Upper lobe of right lung (tissue), 1 donor: Measurements from ENCODE around the gene INTS1. TPM values are rescaled to one million over a fixed set of nuclear protein-coding genes. Genes with fewer than 3 reads are reported as not detected.

Experiments
- ATAC-seq: fragments of 200-7000 bp; cut with Tn5 transposase; one replicate; pipeline ENCODE4 v1.9.1; 2020; ENCODE audit warnings: mild to moderate bottlenecking, moderate library complexity
- DNase-seq: peaks from one replicate; pipeline ENCODE4 v3.0.0-alpha.2; 2020
- H3K27ac ChIP-seq: fragments of 200-600 bp; one replicate; pipeline ENCODE4 v1.8.0; 2022
- H3K27me3 ChIP-seq: fragments of 200-600 bp; one replicate; pipeline ENCODE4 v1.8.0; 2022; ENCODE audit warnings: mild to moderate bottlenecking
- H3K36me3 ChIP-seq: fragments of 200-600 bp; one replicate; pipeline ENCODE4 v1.8.0; 2022
- H3K4me1 ChIP-seq: fragments of 200-600 bp; one replicate; pipeline ENCODE4 v1.8.0; 2022
- H3K4me3 ChIP-seq: fragments of 200-600 bp; one replicate; pipeline ENCODE4 v1.8.0; 2022; ENCODE audit warnings: mild to moderate bottlenecking
- H3K9me3 ChIP-seq: fragments of 200-600 bp; one replicate; pipeline ENCODE4 v1.8.0; 2022
- CTCF ChIP-seq: fragments of 200-600 bp; IDR thresholded peaks from one replicate; pipeline ENCODE4 v1.8.0; 2022; ENCODE audit warnings: antibody characterized with exemption
- intact Hi-C: fragments of 100-400 bp; cut with DNase I; formaldehyde crosslinking; loops from one replicate; pipeline ENCODE4 v1.11.0; 2022
- total RNA-seq: library from RNA; stranded (reverse); fragmentation: NEBNext Ultra II Directional; extraction: Animal tissue kit (Norgen Biotek cat#: 25700); gene quantifications from one replicate; pipeline ENCODE4 v1.2.1, GENCODE V29; 2021
- donor health status: DM: no; HTN: yes; CAD: no; lungs with severe emphysema.

The INTS1 gene
- total RNA-seq, 1 donor from 2014 or later, result 49.2 TPM

- Histone ChIP-seq H3K27me3 (no peaks in the 10 kb centered on the region), H3K4me1 (peaks cover 44% of the 10 kb centered on the region), H3K27ac (peak overlapping the region; percentile 83), H3K4me3 (peak overlapping the region; percentile 41), H3K36me3 (no peaks in the 10 kb centered on the region), H3K9me3 (no peaks in the 10 kb centered on the region)
- DNase-seq (peak; percentile 93), ATAC-seq (peak; percentile 58)
- TF ChIP-seq CTCF, result no peak
- intact Hi-C loops, result no loop called here
These were observed 48.8 kb downstream of the INTS1 start for GRCh38 chr7:1455241-1455939.

- TF ChIP-seq CTCF, result no peak
- H3K36me3 ChIP-seq, result peaks cover 5% of the 10 kb centered on the region
- H3K27me3 ChIP-seq, result no peaks in the 10 kb centered on the region
- DNase-seq, result no peak
- H3K9me3 ChIP-seq, result no peaks in the 10 kb centered on the region
- peak overlapping the region; percentile 83 for H3K27ac ChIP-seq
- intact Hi-C loops, result no loop called here
- H3K4me3 ChIP-seq, result peak overlapping the region; percentile 41
- peaks cover 43% of the 10 kb centered on the region for H3K4me1 ChIP-seq
- ATAC-seq, result no peak
These were observed 49.6 kb downstream of the INTS1 start for GRCh38 chr7:1454542-1454941.

GRCh38 chr7:1452205-1452604 is 52.0 kb downstream of the INTS1 start:
- Histone ChIP-seq H3K4me3 (no peak overlapping the region), H3K4me1 (peaks cover 25% of the 10 kb centered on the region), H3K27me3 (no peaks in the 10 kb centered on the region), H3K9me3 (no peaks in the 10 kb centered on the region), H3K36me3 (peaks cover 8% of the 10 kb centered on the region), H3K27ac (no peak overlapping the region)
- DNase-seq (no peak), ATAC-seq (no peak)
- intact Hi-C loops, result no loop called here
- no peak for TF ChIP-seq CTCF

GRCh38 chr7:1450987-1451386 is 53.2 kb downstream of the INTS1 start:
- DNase-seq (no peak), ATAC-seq (no peak)
- H3K9me3 ChIP-seq, result no peaks in the 10 kb centered on the region
- intact Hi-C loops, result no loop called here
- TF ChIP-seq CTCF, result no peak
- H3K36me3 ChIP-seq, result peaks cover 8% of the 10 kb centered on the region
- peaks cover 13% of the 10 kb centered on the region for H3K4me1 ChIP-seq
- no peak overlapping the region for H3K4me3 ChIP-seq
- H3K27ac ChIP-seq, result no peak overlapping the region
- H3K27me3 ChIP-seq, result no peaks in the 10 kb centered on the region

GRCh38 chr7:1450431-1450830 is 53.8 kb downstream of the INTS1 start:
- DNase-seq, result no peak
- Histone ChIP-seq H3K36me3 (peaks cover 8% of the 10 kb centered on the region), H3K4me1 (peaks cover 8% of the 10 kb centered on the region), H3K4me3 (no peak overlapping the region), H3K27me3 (no peaks in the 10 kb centered on the region), H3K27ac (no peak overlapping the region), H3K9me3 (no peaks in the 10 kb centered on the region)
- ATAC-seq, result no peak
- intact Hi-C loops, result no loop called here
- TF ChIP-seq CTCF, result no peak

GRCh38 chr7:1449951-1450350 is 54.2 kb downstream of the INTS1 start:
- no peak for TF ChIP-seq CTCF
- ATAC-seq (no peak), DNase-seq (no peak)
- intact Hi-C loops, result no loop called here
- no peak overlapping the region for H3K4me3 ChIP-seq
- no peaks in the 10 kb centered on the region for H3K9me3 ChIP-seq
- no peaks in the 10 kb centered on the region for H3K27me3 ChIP-seq
- peaks cover 8% of the 10 kb centered on the region for H3K36me3 ChIP-seq
- H3K27ac ChIP-seq, result no peak overlapping the region
- peaks cover 3% of the 10 kb centered on the region for H3K4me1 ChIP-seq
